Heart left ventricle (tissue), 13 donors: Measurements from ENCODE around the gene NTRK2.

Experiments used
- CTCF ChIP-seq, 12 donors: fragments of 200-600 bp; sonication (generic) in 4 of 12; IDR thresholded peaks; one replicate each; pipeline versions ENCODE4 v1.5.0 to v1.8.0; 2018 to 2022; ENCODE audit warnings: antibody characterized with exemption in 12 of 12, mild to moderate bottlenecking in 5 of 12
- POLR2A ChIP-seq, 2 donors: fragments of 450-650 bp; IDR thresholded peaks; one replicate each; pipeline ENCODE4 v1.6.1; 2017; ENCODE audit warnings: antibody characterized with exemption in 2 of 2, mild to moderate bottlenecking in 2 of 2, moderate library complexity in 2 of 2
- donor health status: ischemic (EF 13 %, LVEDD 7.1; RV severe dilation, severe dysfunction).
- donor health status: DM: no; HTN: yes; CAD: no.
- donor health status: DM: no; HTN: no; CAD: no.
- donor health status: ischemic (EF 25% LVEDD 6.9; RV normal size, moderate dysfunction).
- donor health status: ischemic (EF 25% LVEDD 5.7; RV mildly dilated, moderate dysfunction).
- donor health status: ischemic (EF 35%, LVEDD 5.7; RV mildly dilated, moderate dysfunction).
- donor health status: nonischemic (EF 11% LVEDD 7.7; RV severe dilation, severe dysfunction).
- donor health status: DM: yes; HTN: yes; CAD: no.
- donor health status: PGD.
- donor health status: ischemic (EF 29% LVEDD 5.4; RV normal size, mild dysfunction).
- donor health status: nonischemic (EF 23%, LVEDD 6.1; RV moderate dilation, normal function).

DNA sequence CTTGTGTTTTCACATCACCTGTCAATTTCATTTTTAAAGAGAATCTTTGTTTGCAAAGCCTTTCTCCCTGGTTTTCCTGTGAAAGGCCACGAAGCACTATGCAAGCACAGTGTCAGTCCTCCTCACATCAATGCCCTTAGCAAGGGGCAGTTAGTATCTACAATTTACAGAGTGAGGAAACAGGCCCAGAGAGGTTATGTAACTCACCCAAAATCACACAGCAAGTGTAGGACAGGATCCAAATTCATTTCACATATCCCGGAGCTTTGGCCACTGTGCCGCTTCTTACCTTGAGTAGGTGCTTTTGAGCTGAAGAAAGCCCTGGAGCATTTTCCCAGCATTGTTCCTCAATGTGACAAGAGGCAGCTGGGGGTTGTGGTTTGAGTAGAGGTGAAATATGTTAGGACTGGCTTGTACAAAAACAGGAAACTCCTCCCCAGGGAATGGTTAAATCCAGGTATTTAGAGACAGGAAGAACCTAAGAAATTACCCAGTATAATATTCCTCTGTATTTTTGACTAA, 283.8 kb downstream of the NTRK2 start:
- no peak for TF ChIP-seq CTCF (IDR thresholded peaks at IDR 0.05)
- no peak for TF ChIP-seq POLR2A (IDR thresholded peaks at IDR 0.05)
